GM19328 (cell line): ENCODE data around the gene STAMBPL1.
"Not testable (repeated sequence)": the region's sequence is repeated elsewhere in the genome, so short reads cannot be mapped to it uniquely, and the experiment has no call there.

ENCODE experiments used
- ATAC-seq: cut with Tn5 transposase; IDR thresholded peaks from one replicate; pipeline ENCODE4 v1.9.1; 2021; ENCODE audit warnings: mild to moderate bottlenecking, moderate library complexity; ENCODE audit not compliant: unreplicated experiment

Gene STAMBPL1

DNA sequence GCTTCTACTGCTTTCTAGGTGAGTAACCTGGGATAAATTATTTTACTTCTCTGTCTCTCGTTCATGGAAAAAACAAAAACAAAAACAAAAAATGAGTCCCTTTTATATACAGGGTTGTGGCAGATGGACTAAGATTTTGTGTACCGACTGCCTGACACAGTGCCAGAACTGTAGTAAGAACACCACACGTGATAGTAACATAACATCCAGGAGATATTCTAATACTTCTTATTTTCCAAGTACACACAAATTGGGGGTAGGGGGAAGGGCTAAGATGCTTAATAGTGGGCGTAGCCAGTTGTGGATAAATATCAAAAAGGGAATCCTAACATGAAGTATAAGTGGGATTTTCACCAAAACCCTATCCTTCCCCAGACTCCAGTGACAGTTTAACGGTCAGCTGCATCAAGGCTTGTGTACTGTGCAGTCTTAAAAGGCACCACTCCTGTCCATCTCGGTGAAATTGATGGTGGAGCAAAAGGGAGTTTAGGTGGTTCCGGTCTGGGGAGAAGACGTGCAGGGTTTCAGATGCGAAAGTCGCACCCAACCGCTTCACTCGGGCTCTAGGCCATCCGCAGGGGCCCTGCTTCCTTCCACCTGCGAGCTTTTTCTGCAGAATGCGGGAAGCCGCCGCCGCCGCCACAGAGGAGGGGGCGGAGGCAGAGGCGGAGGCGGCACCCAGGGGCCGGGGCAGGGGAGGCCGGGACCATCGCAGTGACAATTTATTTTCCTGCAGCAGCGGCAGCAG, at the start of gene STAMBPL1:
TSS of gene STAMBPL1 (plus strand) at position 712 of the 748 bp plus-strand sequence. CDS start 21,464 bp downstream, outside the sequence.
- ATAC-seq = peak; percentile 58

DNA sequence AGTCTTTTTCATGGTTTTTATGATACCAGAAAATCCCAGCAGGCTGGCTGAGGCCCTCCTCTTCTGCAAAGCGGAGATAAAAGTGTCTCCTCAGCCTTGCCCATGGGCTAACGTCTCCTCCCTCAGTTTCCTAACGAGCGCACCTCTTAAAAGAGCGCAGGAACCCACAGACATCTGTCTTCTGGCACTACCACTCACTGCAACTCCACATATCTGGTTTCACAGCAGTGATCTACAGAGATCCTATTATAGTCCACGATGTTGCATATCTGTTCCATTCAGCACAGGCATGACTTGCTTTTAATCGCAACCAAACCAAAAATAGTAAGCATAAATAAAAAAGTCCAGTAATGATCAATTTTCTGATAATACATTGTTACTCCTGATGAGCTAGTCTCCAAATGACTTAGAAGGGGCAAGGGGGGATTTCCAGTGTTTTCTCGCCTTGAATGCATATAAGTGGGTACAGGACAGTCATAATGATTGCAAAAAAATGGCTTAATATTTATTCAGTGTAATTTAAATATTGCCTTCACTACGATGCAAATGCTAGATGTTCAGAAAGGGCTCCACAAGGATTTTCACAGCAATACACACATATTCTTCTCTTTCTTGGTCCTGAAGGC, 49.3 kb upstream of the STAMBPL1 start:
- ATAC-seq = no peak

DNA sequence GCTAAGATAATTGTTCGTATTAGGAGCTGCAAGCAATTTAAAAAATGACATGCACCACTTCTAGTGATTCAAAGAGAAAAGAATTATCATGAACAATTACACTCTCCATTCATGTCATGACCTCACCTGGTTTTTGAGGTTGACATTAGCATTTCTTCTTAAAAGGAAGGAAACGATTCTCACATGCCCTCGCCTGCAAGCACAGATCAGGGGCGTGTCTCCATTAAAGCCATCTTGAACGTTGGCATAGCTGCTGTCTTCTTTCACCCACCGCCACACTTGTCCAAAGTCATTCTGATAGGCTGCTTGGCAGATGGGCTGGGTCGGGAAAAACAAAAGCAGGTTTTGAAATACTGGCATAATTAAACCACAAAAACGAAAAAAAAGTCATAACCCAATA, 48.3 kb upstream of the STAMBPL1 start:
- no peak for ATAC-seq

GRCh38 chr10:88832376-88832775, 47.7 kb upstream of the STAMBPL1 start:
- no peak for ATAC-seq

DNA sequence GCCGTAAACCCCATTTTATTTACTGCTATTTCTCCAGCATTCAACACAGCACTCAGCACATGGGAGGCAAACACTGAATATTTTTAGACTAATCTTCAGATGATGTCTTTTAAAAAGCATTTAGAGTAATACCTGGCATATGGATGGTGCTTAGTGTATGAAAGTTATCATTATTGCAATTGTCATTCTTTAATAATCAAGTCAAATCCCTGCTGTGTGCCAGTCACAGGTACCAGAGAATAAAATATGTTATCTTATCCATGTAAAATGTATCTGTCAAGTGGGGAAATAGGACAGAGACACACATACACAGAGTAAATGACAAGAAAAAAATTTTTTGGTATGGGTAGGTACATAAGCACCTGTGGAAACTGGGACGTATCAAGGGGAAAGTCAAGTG, 46.9 kb upstream of the STAMBPL1 start:
- ATAC-seq = no peak

DNA sequence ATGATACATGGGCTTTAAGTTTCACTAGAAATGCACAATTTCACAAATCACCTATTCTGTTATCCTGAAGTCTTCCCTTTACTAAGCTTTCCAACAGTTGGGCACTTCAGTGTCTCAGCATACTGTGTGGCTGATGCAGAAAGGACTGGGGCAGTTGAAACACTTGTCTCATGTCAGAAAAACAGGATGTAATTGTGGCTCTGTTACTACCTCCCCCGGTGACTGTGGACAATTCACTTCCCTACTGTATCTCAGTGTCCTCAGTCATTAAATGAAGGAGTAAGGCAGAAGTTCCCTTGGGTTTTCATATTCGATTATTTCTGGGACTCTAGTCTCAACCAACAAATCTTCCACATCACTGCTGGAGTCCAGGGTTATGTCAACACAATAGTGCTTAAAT, 46.3 kb upstream of the STAMBPL1 start:
- ATAC-seq = no peak

- peak; percentile 81 for ATAC-seq
Measured at GRCh38 chr10:88835096-88835909, 44.7 kb upstream of the STAMBPL1 start.

DNA sequence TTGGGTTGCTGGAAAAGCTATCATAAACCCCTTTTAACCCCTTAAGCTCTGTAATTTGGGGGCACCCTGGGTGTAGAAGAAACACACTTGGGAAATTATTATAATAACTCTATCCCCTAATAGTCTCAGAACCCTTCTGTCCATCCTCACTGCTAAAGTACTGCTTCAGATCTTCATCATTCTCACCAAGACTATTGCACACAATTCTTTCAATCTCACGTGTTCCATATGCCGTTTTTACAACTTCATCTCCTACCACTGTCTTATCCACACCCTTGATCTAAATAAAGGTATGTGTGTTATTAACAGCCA, 44.2 kb upstream of the STAMBPL1 start:
- peak; percentile 11 for ATAC-seq

- not testable (repeated sequence) for ATAC-seq
Measured at GRCh38 chr10:88837632-88838031, 42.4 kb upstream of the STAMBPL1 start.

DNA sequence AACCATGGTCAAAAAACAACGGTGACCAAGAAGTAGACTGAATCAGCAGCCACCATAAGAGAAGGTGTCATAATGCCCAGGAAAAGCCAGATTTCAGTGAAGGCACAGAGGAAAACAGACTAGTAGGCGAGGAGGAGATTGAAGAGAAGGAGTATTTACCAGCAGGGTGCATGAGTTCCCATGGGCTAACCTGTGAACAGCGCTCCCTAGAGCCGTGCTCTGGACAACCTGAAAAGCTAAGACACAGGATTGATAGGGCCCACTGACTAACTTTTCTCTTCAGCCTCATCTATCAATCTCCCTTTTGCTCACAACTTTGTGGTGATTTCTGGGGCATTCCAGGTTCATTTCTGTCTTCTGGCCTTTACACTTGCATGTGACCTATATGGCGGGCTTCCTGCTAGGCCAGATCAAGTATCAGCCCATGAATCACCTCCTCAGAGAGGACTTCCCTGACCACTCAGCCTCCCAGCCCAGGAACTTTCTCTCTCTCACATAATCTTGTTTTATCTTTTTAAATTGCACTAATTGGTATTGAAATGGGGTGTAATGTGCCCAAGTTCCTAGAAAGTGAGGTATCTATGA, 41.2 kb upstream of the STAMBPL1 start:
- ATAC-seq = no peak

- ATAC-seq = no peak
Measured at GRCh38 chr10:88840104-88840503, 39.9 kb upstream of the STAMBPL1 start.

- no peak for ATAC-seq
Measured at GRCh38 chr10:88840881-88841280, 39.2 kb upstream of the STAMBPL1 start.

- ATAC-seq = no peak
Measured at GRCh38 chr10:88841316-88842111, 38.5 kb upstream of the STAMBPL1 start.

DNA sequence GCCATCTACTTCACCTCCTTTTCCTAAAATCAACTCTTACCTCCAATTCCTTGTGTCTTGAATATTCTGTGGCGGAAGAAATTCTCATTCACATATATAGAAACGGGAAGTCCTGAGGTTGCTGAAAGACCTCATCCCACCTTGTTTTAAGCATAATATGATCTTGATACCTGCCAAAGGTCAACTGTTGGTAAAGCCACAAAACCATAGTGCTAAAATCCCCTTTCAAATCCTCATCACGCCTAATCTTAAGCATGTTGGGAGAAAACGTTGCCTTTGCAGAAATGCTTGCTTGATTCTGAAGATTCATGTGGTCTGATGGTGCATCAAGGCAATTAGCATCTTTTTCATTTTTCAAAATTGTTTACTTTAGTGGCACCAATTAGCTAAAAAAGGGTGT, 36.9 kb upstream of the STAMBPL1 start:
- no peak for ATAC-seq

GRCh38 chr10:88848499-88848898, 31.5 kb upstream of the STAMBPL1 start:
- ATAC-seq = no peak

- no peak for ATAC-seq
Measured at GRCh38 chr10:88849234-88849633, 30.8 kb upstream of the STAMBPL1 start.

GRCh38 chr10:88850712-88851111, 29.3 kb upstream of the STAMBPL1 start:
- ATAC-seq = no peak

GRCh38 chr10:88851706-88852105, 28.3 kb upstream of the STAMBPL1 start, which contains the start of gene ANKRD22:
ANKRD22 (minus strand) TSS chr10:88851844; CDS start chr10:88851607, 237 bp downstream.
- no peak for ATAC-seq

- no peak for ATAC-seq
Measured at GRCh38 chr10:88852327-88852726, 27.7 kb upstream of the STAMBPL1 start.

DNA sequence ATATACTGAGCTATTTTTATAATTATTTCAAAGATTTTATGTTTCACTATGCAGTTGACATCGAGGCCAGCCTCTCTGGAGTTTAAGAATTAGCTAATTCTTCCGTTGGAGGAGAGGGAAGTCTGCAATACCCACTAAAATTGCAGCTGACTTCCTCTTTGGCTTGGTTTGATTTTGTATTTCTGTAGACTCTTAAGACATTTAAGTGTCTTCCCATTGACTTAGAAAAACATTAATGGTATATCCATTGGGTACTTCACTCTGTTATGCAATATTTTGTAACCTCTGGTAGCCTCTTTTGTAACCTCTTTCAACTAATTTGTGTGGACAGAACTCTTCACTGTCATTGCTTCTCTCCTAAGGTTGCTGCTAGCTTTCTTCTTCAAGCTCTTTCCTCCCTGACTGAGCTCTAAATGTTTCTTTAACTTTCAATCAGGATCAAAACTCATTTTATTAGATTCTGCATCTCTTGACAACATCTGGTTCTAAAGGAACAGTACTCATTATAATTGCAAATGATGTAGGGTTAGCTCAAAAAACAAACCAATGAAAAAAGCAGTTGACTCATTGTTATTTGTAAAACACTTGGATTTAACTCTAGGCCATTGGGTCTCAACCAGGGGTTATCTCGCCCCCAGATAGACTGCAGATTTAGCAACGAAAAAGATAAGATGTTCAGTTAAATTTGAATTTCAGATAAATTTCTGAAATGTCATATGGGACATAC, 26.7 kb upstream of the STAMBPL1 start:
- ATAC-seq = no peak
